ENCODE data around the gene TAOK3. TPM values are rescaled to one million over a fixed set of nuclear protein-coding genes. Genes with fewer than 3 reads are reported as not detected.

TAOK3 gene
- total and polyA plus RNA-seq, 3 donors from 2014 or later, result 20.5 to 64.8 (median 51.9) TPM

GRCh38 chr12:118377884-118378470 lies 5.3 kb upstream of the TAOK3 start:
- no peaks in the 10 kb centered on the region for H3K36me3 ChIP-seq (ENCODE audit: low read depth, missing control alignments)
- no peak for TF ChIP-seq POLR2A (IDR thresholded peaks at IDR 0.05)
- TF ChIP-seq CTCF (IDR thresholded peaks at IDR 0.05), result peak; percentile 91 to 100 (median 97)
- H3K27ac ChIP-seq, result peak overlapping the region in 1 of 2 donors; percentile 97
- H3K4me1 ChIP-seq, result peaks cover 17% of the 10 kb centered on the region
- intact Hi-C loops (cut with DNase I; ENCODE audit: low total_unique reads), result loop anchor here (10.0 kb wide), 1 partner anchor 193 kb away; no protein-coding TSS in a partner anchor
- peak overlapping the region; percentile 94 to 99 for H3K4me3 ChIP-seq
- H3K9me3 ChIP-seq, result no peaks in the 10 kb centered on the region
- 30 to 35% methylated on average over 8 of the region's 8 CpGs for WGBS, 2 donors
- peak; percentile 59 for DNase-seq
- H3K27me3 ChIP-seq, result no peaks in the 10 kb centered on the region

GRCh38 chr12:118377021-118377883 lies 4.5 kb upstream of the TAOK3 start:
- Histone ChIP-seq H3K36me3 (ENCODE audit: low read depth, missing control alignments) (no peaks in the 10 kb centered on the region), H3K4me1 (peaks cover 17% of the 10 kb centered on the region), H3K27ac (peak overlapping the region; percentile 89 to 97), H3K4me3 (peak overlapping the region; percentile 94 to 99), H3K9me3 (no peaks in the 10 kb centered on the region), H3K27me3 (no peaks in the 10 kb centered on the region)
- 0 to 2% methylated on average over 18 to 22 of the region's 22 CpGs for WGBS, 2 donors
- intact Hi-C loops (cut with DNase I; ENCODE audit: low total_unique reads), result loop anchor here (10.0 kb wide), 1 partner anchor 192 kb away; no protein-coding TSS in a partner anchor
- DNase-seq, result no peak
- no peak for TF ChIP-seq POLR2A (IDR thresholded peaks at IDR 0.05)
- TF ChIP-seq CTCF (IDR thresholded peaks at IDR 0.05), result no peak

GRCh38 chr12:118376089-118377020 lies 3.6 kb upstream of the TAOK3 start, which contains the start of gene SUDS3:
Gene SUDS3, plus strand, starts transcription at chr12:118376555. Its CDS starts 137 bp downstream, at chr12:118376692.
- WGBS, 2 donors, result 0 to 1% methylated on average over 3 to 74 of the region's 102 CpGs
- H3K4me1 ChIP-seq, result peaks cover 14% of the 10 kb centered on the region
- H3K4me3 ChIP-seq, result peak within 1 kb of the TSS; percentile 94 to 99
- no peaks in the 10 kb centered on the region for H3K27me3 ChIP-seq
- TF ChIP-seq CTCF (IDR thresholded peaks at IDR 0.05) (peak; percentile 94 to 99 (median 98)), POLR2A (IDR thresholded peaks at IDR 0.05) (no peak)
- peak within 1 kb of the TSS; percentile 89 to 97 for H3K27ac ChIP-seq
- intact Hi-C loops (cut with DNase I; ENCODE audit: low total_unique reads), result loop anchor here (10.0 kb wide), 1 partner anchor 192 kb away; no protein-coding TSS in a partner anchor
- DNase-seq, result peak; percentile 97
- H3K9me3 ChIP-seq, result no peaks in the 10 kb centered on the region
- no peaks in the 10 kb centered on the region for H3K36me3 ChIP-seq (ENCODE audit: low read depth, missing control alignments)

- H3K4me1 ChIP-seq, result peaks cover 15% of the 10 kb centered on the region
- H3K27ac ChIP-seq, result peak overlapping the region; percentile 89 to 97
- H3K27me3 ChIP-seq, result no peaks in the 10 kb centered on the region
- 11 to 26% methylated on average over 10 of the region's 10 CpGs for WGBS, 2 donors
- H3K4me3 ChIP-seq, result peak overlapping the region; percentile 94 to 99
- no peak for TF ChIP-seq POLR2A (IDR thresholded peaks at IDR 0.05)
- TF ChIP-seq CTCF (IDR thresholded peaks at IDR 0.05), result no peak
- intact Hi-C loops (cut with DNase I; ENCODE audit: low total_unique reads), result loop anchor here (10.0 kb wide), 1 partner anchor 191 kb away; no protein-coding TSS in a partner anchor
- no peaks in the 10 kb centered on the region for H3K36me3 ChIP-seq (ENCODE audit: low read depth, missing control alignments)
- DNase-seq, result no peak
- H3K9me3 ChIP-seq, result no peaks in the 10 kb centered on the region
Observed at GRCh38 chr12:118375348-118375747, 2.6 kb upstream of the TAOK3 start.
